Endothelial cell of umbilical vein (primary cell): ENCODE data around the gene KDM3B. TPM values are rescaled to one million over a fixed set of nuclear protein-coding genes. Genes with fewer than 3 reads are reported as not detected.

Source experiments
- BruUV-seq: library from RNA; stranded (reverse); fragments of 400-500 nt; replicated peaks from 2 replicates; lab custom pipeline; 2021; lab: Mats Ljungman, UMichigan
- CTCF ChIA-PET: fragments of 300-600, 350-600 bp; sonication (Branson Sonifier 250); formaldehyde crosslinking; loops from one replicate; lab custom pipeline; 2021; ENCODE audit warnings: antibody characterized with exemption, inconsistent platforms; lab: Charles Lee
- POLR2A ChIA-PET: fragments of 300-600, 350-600 bp; sonication (Branson Sonifier 250); formaldehyde crosslinking; loops from one replicate; lab custom pipeline; 2021; ENCODE audit warnings: antibody characterized with exemption, inconsistent platforms; lab: Charles Lee
- DNase-seq: peaks from one replicate; pipeline ENCODE4 v3.0.0-alpha.2; 2011; ENCODE audit warnings: low read depth, low spot score
- FAIRE-seq: peaks from 2 replicates; lab custom pipeline; 2011; peaks lifted over from hg19 to GRCh38; lab: Jason Lieb, UNC
- H2AFZ ChIP-seq: 2 replicates; pipeline ENCODE4 v1.6.0; 2012; ENCODE audit warnings: low read depth, low read length, control low read depth, inconsistent platforms
- H3K27ac ChIP-seq: 2 replicates; pipeline ENCODE4 v1.5.1; 2011; ENCODE audit warnings: low read depth, mild to moderate bottlenecking, control low read depth, low read length, moderate library complexity; ENCODE audit not compliant: insufficient read depth
- H3K27me3 ChIP-seq, 2 experiments: 2 replicates each; pipeline versions ENCODE4 v1.6.0 to v1.6.1; 2011; ENCODE audit warnings: low read length in 2 of 2, mixed read lengths in 1 of 2; ENCODE audit not compliant: control insufficient read depth in 2 of 2, insufficient read depth in 2 of 2
- H3K36me3 ChIP-seq, 2 experiments: 2 replicates in 1 of 2; 3 replicates in 1 of 2; pipeline ENCODE4 v1.5.1; 2011; ENCODE audit warnings: low read length in 2 of 2, mild to moderate bottlenecking in 1 of 2, moderate library complexity in 1 of 2; ENCODE audit not compliant: control insufficient read depth in 2 of 2, insufficient read depth in 2 of 2; ENCODE audit errors: extremely low read depth in 1 of 2
- H3K4me1 ChIP-seq: 3 replicates; pipeline ENCODE4 v1.5.1; 2011; ENCODE audit warnings: mild to moderate bottlenecking, low read length; ENCODE audit not compliant: control insufficient read depth, insufficient read depth; ENCODE audit errors: extremely low read depth
- H3K4me2 ChIP-seq: 2 replicates; pipeline ENCODE4 v1.6.1; 2011; ENCODE audit warnings: low read length, control low read depth, mixed read lengths; ENCODE audit not compliant: insufficient read depth
- H3K4me3 ChIP-seq, 3 experiments: fragments of 200-600 bp in 1 of 3; sonication (generic), shearing (Covaris generic) in 1 of 3; replicated peaks in 1 of 3; 2 replicates each; pipeline ENCODE4 v1.5.1; 2011 to 2016; ENCODE audit warnings: control low read depth in 3 of 3, low read length in 3 of 3, mild to moderate bottlenecking in 2 of 3, inconsistent platforms in 1 of 3, low read depth in 1 of 3, moderate library complexity in 1 of 3; ENCODE audit not compliant: insufficient read depth in 1 of 3
- H3K79me2 ChIP-seq: 2 replicates; pipeline ENCODE4 v1.6.0; 2012; ENCODE audit warnings: low read length, inconsistent platforms; ENCODE audit not compliant: control insufficient read depth, insufficient read depth
- H3K9ac ChIP-seq: replicated peaks from 2 replicates; pipeline ENCODE3; 2011; ENCODE audit warnings: low read length, control low read depth; ENCODE audit not compliant: insufficient read depth; ENCODE audit errors: extremely low read depth
- H3K9me1 ChIP-seq: replicated peaks from 3 replicates; pipeline ENCODE4 v1.6.0; 2011; ENCODE audit warnings: mild to moderate bottlenecking, low read length; ENCODE audit not compliant: control insufficient read depth, insufficient read depth; ENCODE audit errors: extremely low read depth
- H3K9me3 ChIP-seq: replicated peaks from 2 replicates; pipeline ENCODE4 v1.5.1; 2012; ENCODE audit warnings: low read length, inconsistent platforms; ENCODE audit not compliant: control insufficient read depth, insufficient read depth
- H4K20me1 ChIP-seq: replicated peaks from 2 replicates; pipeline ENCODE3; 2011; ENCODE audit warnings: mild to moderate bottlenecking, low read length; ENCODE audit not compliant: control insufficient read depth, insufficient read depth; ENCODE audit errors: extremely low read depth
- EZH2 ChIP-seq: IDR thresholded peaks from 2 replicates; pipeline ENCODE4 v1.6.1; 2012; ENCODE audit warnings: borderline replicate concordance, low read depth, mild to moderate bottlenecking, moderate library complexity, low read length, inconsistent platforms; ENCODE audit not compliant: severe bottlenecking
- FOS ChIP-seq: IDR thresholded peaks from 2 replicates; pipeline ENCODE4 v1.6.1; 2011; ENCODE audit warnings: mild to moderate bottlenecking, low read length, moderate library complexity, borderline replicate concordance; ENCODE audit not compliant: insufficient read depth
- GATA2 ChIP-seq: IDR thresholded peaks from 2 replicates; pipeline ENCODE4 v1.7.0; 2011; ENCODE audit warnings: low read depth, mild to moderate bottlenecking, moderate library complexity, mixed read lengths, low read length; ENCODE audit not compliant: insufficient read length, insufficient read depth
- JUN ChIP-seq: IDR thresholded peaks from 2 replicates; pipeline ENCODE4 v1.6.1; 2011; ENCODE audit warnings: borderline replicate concordance, low read depth; ENCODE audit not compliant: insufficient read length, insufficient read depth
- MYC ChIP-seq: IDR thresholded peaks from one replicate; pipeline ENCODE4 v1.6.1; 2011; ENCODE audit warnings: mild to moderate bottlenecking, low read depth, low read length
- POLR2A ChIP-seq: IDR thresholded peaks from 2 replicates; pipeline ENCODE4 v1.6.1; 2012; ENCODE audit warnings: low read depth, mild to moderate bottlenecking, control low read depth, low read length
- POLR2AphosphoS5 ChIP-seq: IDR thresholded peaks from 2 replicates; pipeline ENCODE4 v1.6.1; 2012; ENCODE audit warnings: low read depth, mild to moderate bottlenecking, control low read depth, low read length, moderate library complexity; ENCODE audit not compliant: insufficient read depth
- dilution Hi-C: fragments of 300-500 bp; cut with MboI; formaldehyde crosslinking; loops from one replicate; pipeline ENCODE4 v1.15.0; 2019; ENCODE audit warnings: low sequenced_read_pairs; ENCODE audit not compliant: extremely low pct_ligation_motif_present
- intact Hi-C: fragments of 100-400 bp; cut with micrococcal nuclease; formaldehyde crosslinking; loops from one replicate; pipeline ENCODE4 v1.10.0; 2022
- polyA plus RNA-seq, 4 experiments: library from polyadenylated mRNA; depleted of rRNA in 3 of 4; stranded (reverse) in 3 of 4; unstranded in 1 of 4; fragments of >200 nt; gene quantifications; 2 replicates each; pipeline versions ENCODE4 v1.2.1 to v1.2.3, GENCODE V29; 2011 to 2012; ENCODE audit warnings: missing spikeins in 1 of 4
- total RNA-seq: library from RNA; stranded (reverse); gene quantifications from 2 replicates; pipeline ENCODE4 v1.2.3, GENCODE V29; 2021
- TF ChIP-seq, protein P1 (sequence below), 2 donors: IDR thresholded peaks; 1 replicate in 1 of 2; 2 replicates in 1 of 2; pipeline ENCODE4 v1.5.1; 2011; ENCODE audit warnings: low read length in 2 of 2, mild to moderate bottlenecking in 2 of 2, moderate library complexity in 2 of 2, control low read depth in 1 of 2, inconsistent platforms in 1 of 2, low read depth in 1 of 2; ENCODE audit not compliant: insufficient read depth in 1 of 2; ENCODE audit errors: extremely low read depth in 1 of 2
- TF ChIP-seq, protein P2 (sequence below): IDR thresholded peaks from 2 replicates; pipeline ENCODE4 v1.6.1; 2011; ENCODE audit not compliant: insufficient read depth, insufficient read length

The KDM3B gene
- total and polyA plus RNA-seq, 2 donors (not counting 3 experiments of a cell fraction or from before 2014, with no cell fraction given), result 19.0 to 55.7 TPM

DNA sequence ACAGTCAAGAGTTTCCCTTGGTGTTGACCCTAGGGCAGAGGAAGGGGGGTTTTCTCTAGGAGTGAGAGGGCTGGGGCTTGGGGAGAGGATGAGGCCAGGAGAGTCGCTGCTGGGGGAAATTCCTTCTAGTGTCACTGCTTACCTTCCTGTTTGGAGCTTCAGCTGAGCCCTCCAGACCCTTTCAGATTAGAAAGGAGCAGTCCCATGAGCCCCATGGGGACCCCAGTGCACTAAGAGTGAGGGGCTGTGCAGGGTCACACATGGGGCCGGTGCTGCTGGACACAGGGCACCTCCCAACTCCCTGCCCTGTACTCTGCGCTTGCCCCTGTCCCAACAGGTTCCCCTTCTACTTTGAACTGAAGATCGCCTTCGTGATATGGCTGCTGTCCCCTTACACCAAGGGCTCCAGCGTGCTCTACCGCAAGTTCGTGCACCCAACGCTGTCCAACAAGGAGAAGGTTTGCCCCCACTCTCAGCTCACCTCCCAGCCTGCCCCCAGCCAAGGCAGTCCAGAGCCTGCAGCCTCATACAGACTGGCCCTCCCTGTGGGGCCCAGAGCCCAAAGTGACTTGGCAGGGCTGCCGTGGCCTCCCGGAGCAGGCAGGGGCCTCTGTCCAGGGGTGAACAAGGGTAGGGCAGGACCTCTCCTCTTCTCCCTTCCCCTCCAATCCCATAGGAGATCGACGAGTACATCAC, 91.7 kb downstream of the KDM3B start:
- intact Hi-C loops (no loop called here), dilution Hi-C loops (no loop called here)
- ChIA-PET POLR2A (no interaction called here), CTCF (interaction anchor here (9.4 kb wide), 1 partner anchor 59 kb away, joined by 207 read pairs; no protein-coding TSS in a partner anchor)
- H3K4me3 ChIP-seq, result no peak overlapping the region
- no peak overlapping the region for H3K4me2 ChIP-seq
- no peak overlapping the region for H3K9ac ChIP-seq
- FAIRE-seq (no peak), DNase-seq (no peak)
- H3K27ac ChIP-seq, result no peak overlapping the region
- H3K9me3 ChIP-seq, result no peaks in the 10 kb centered on the region
- BruUV-seq, result no TSS peak
- no peaks in the 10 kb centered on the region for H3K79me2 ChIP-seq
- H3K27me3 ChIP-seq, result no peaks in the 10 kb centered on the region
- H3K36me3 ChIP-seq, result no peaks in the 10 kb centered on the region
- H2AFZ ChIP-seq, result no peak overlapping the region
- TF ChIP-seq GATA2, result no peak
- TF ChIP-seq, protein P1, sequence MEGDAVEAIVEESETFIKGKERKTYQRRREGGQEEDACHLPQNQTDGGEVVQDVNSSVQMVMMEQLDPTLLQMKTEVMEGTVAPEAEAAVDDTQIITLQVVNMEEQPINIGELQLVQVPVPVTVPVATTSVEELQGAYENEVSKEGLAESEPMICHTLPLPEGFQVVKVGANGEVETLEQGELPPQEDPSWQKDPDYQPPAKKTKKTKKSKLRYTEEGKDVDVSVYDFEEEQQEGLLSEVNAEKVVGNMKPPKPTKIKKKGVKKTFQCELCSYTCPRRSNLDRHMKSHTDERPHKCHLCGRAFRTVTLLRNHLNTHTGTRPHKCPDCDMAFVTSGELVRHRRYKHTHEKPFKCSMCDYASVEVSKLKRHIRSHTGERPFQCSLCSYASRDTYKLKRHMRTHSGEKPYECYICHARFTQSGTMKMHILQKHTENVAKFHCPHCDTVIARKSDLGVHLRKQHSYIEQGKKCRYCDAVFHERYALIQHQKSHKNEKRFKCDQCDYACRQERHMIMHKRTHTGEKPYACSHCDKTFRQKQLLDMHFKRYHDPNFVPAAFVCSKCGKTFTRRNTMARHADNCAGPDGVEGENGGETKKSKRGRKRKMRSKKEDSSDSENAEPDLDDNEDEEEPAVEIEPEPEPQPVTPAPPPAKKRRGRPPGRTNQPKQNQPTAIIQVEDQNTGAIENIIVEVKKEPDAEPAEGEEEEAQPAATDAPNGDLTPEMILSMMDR (IDR thresholded peaks at IDR 0.05; ENCODE audit: extremely low read depth in 1 of 2, insufficient read depth in 1 of 2, low read depth in 1 of 2, low read length in 2 of 2), result no peak
- TF ChIP-seq, protein P2, sequence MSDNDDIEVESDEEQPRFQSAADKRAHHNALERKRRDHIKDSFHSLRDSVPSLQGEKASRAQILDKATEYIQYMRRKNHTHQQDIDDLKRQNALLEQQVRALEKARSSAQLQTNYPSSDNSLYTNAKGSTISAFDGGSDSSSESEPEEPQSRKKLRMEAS, result no peak
- TF ChIP-seq POLR2AphosphoS5, result no peak
- TF ChIP-seq FOS, result no peak
- TF ChIP-seq POLR2A, result no peak
- no peak for TF ChIP-seq JUN
- no peak for TF ChIP-seq EZH2
- TF ChIP-seq MYC, result no peak
- no peaks in the 10 kb centered on the region for H3K9me1 ChIP-seq
- peaks cover 4% of the 10 kb centered on the region for H3K4me1 ChIP-seq
- no peaks in the 10 kb centered on the region for H4K20me1 ChIP-seq
